ENCODE results near the gene GYG2.
A peak's percentile ranks its signal among the peaks of the same experiment; 100 is the strongest.

The GYG2 gene

GRCh38 chrX:2874222-2875135, 45.7 kb downstream of the GYG2 start:
- ATAC-seq, result no peak

GRCh38 chrX:2875136-2875481, 46.4 kb downstream of the GYG2 start:
- no peak for ATAC-seq
- TF ChIP-seq ZFP30 (CRISPR knock-in tag; IDR thresholded peaks at IDR 0.05) (no peak), ZFP3 (CRISPR knock-in tag; IDR thresholded peaks at IDR 0.05) (no peak), PATZ1 (CRISPR knock-in tag; IDR thresholded peaks at IDR 0.05; ENCODE audit: borderline replicate concordance) (no peak), TOX (CRISPR knock-in tag; IDR thresholded peaks at IDR 0.05; ENCODE audit: borderline replicate concordance) (no peak), ARNTL (CRISPR knock-in tag; IDR thresholded peaks at IDR 0.05; ENCODE audit: borderline replicate concordance, low read depth) (no peak), PPARA (CRISPR knock-in tag; IDR thresholded peaks at IDR 0.05; ENCODE audit: borderline replicate concordance) (no peak), TCF4 (CRISPR knock-in tag; IDR thresholded peaks at IDR 0.05; ENCODE audit: borderline replicate concordance) (no peak), BACH2 (CRISPR knock-in tag; IDR thresholded peaks at IDR 0.05; ENCODE audit: borderline replicate concordance) (no peak), CREB5 (CRISPR knock-in tag; IDR thresholded peaks at IDR 0.05; ENCODE audit: low read depth) (no peak), CSDC2 (CRISPR knock-in tag; IDR thresholded peaks at IDR 0.05) (no peak), GLIS3 (CRISPR knock-in tag; IDR thresholded peaks at IDR 0.05) (no peak), ESRRG (CRISPR knock-in tag; IDR thresholded peaks at IDR 0.05) (no peak), CSRNP3 (CRISPR knock-in tag; IDR thresholded peaks at IDR 0.05) (no peak), ZNF70 (CRISPR knock-in tag; IDR thresholded peaks at IDR 0.05) (no peak), OSR1 (CRISPR knock-in tag; IDR thresholded peaks at IDR 0.05) (no peak), TSHZ2 (CRISPR knock-in tag; IDR thresholded peaks at IDR 0.05) (no peak)

More at GRCh38 chrX:2874222-2875135, 45.7 kb downstream of the GYG2 start:
- TF ChIP-seq OSR1 (CRISPR knock-in tag; IDR thresholded peaks at IDR 0.05), result no peak
- TF ChIP-seq ZNF8 (CRISPR knock-in tag; IDR thresholded peaks at IDR 0.05), result no peak
- no peak for TF ChIP-seq ZNF565 (CRISPR knock-in tag; conservative IDR thresholded peaks at IDR 0.05; ENCODE audit: low read depth)
- no peak for TF ChIP-seq ZFP3 (CRISPR knock-in tag; IDR thresholded peaks at IDR 0.05)
- TF ChIP-seq ISL1 (CRISPR knock-in tag; IDR thresholded peaks at IDR 0.05), result no peak
- TF ChIP-seq ARNTL (CRISPR knock-in tag; IDR thresholded peaks at IDR 0.05; ENCODE audit: borderline replicate concordance, low read depth), result no peak

- TF ChIP-seq CSDC2 (CRISPR knock-in tag; IDR thresholded peaks at IDR 0.05), result no peak
- TF ChIP-seq ESRRG (CRISPR knock-in tag; IDR thresholded peaks at IDR 0.05), result no peak
- TF ChIP-seq ZNF70 (CRISPR knock-in tag; IDR thresholded peaks at IDR 0.05), result no peak
- no peak for TF ChIP-seq ZNF8 (CRISPR knock-in tag; IDR thresholded peaks at IDR 0.05)
- no peak for TF ChIP-seq BACH2 (CRISPR knock-in tag; IDR thresholded peaks at IDR 0.05; ENCODE audit: borderline replicate concordance)
- no peak for TF ChIP-seq SNAI2 (CRISPR knock-in tag; IDR thresholded peaks at IDR 0.05)
- TF ChIP-seq CREB5 (CRISPR knock-in tag; IDR thresholded peaks at IDR 0.05; ENCODE audit: low read depth), result no peak
- TF ChIP-seq ZFP3 (CRISPR knock-in tag; IDR thresholded peaks at IDR 0.05), result no peak
- TF ChIP-seq GLIS3 (CRISPR knock-in tag; IDR thresholded peaks at IDR 0.05), result no peak
- no peak for TF ChIP-seq ARNTL (CRISPR knock-in tag; IDR thresholded peaks at IDR 0.05; ENCODE audit: borderline replicate concordance, low read depth)
- TF ChIP-seq PATZ1 (CRISPR knock-in tag; IDR thresholded peaks at IDR 0.05; ENCODE audit: borderline replicate concordance), result no peak
- no peak for TF ChIP-seq ZC3H10 (CRISPR knock-in tag; IDR thresholded peaks at IDR 0.05)
- TF ChIP-seq ZFP30 (CRISPR knock-in tag; IDR thresholded peaks at IDR 0.05), result no peak
- no peak for TF ChIP-seq ISL1 (CRISPR knock-in tag; IDR thresholded peaks at IDR 0.05)
- no peak for TF ChIP-seq TCF4 (CRISPR knock-in tag; IDR thresholded peaks at IDR 0.05; ENCODE audit: borderline replicate concordance)
- ATAC-seq, result peak; percentile 60
Measured at GRCh38 chrX:2875798-2876399, 47.2 kb downstream of the GYG2 start.
